ENCODE results near the gene FBRSL1. TPM values are rescaled to one million over a fixed set of nuclear protein-coding genes. Genes with fewer than 3 reads are reported as not detected.

Gene FBRSL1
- total and polyA plus RNA-seq, 2 of the 8 experiments (the other 6 are each of a cell fraction or from before 2014, with no cell fraction given), result 18.4 to 109 TPM

DNA sequence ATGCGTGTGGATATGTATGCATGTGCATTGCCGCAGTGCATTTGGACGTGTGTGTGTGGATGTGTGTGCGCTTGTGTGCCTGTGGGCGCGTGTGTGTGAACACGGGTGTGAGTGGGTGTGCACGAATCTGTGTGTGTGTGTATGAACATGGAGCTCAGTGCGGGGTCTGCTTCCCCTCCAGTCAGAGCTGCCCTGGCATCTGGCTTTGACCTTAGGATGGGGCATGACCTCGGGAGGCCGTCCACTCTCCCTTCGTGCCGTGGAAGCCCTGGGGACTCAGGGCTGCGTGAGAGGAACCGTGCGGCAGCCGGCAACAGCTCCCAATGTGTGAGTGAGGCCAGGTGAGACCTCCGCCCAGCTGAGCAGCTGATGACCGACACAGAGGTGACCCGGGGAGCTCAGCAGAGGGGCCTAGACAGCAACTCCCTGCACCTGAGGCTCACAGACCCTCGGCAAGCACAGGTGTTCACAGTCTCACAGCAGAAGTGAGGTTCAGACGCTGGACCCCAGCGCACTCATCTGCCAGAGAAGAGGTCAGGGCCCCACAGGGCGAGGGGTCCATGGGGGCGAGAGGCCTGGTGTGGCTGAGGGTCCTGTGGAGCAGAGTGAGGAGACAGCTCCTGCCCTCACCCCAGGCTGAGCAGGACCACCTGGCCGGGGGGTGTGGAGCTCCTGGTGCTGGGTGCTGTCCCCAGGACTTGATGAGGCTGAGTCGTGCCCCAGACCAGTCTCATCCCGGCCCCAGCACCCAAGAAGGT, 33.6 kb upstream of the FBRSL1 start (continued):
- TF ChIP-seq BRCA1 (IDR thresholded peaks at IDR 0.05; ENCODE audit: low read depth, low read length) (no peak), CBX8 (IDR thresholded peaks at IDR 0.05; ENCODE audit: borderline replicate concordance, low read depth, low read length) (no peak), SAP30 (IDR thresholded peaks at IDR 0.05; ENCODE audit: insufficient read depth, insufficient replicate concordance, low read length) (no peak), TBP (IDR thresholded peaks at IDR 0.05; ENCODE audit: low read depth, low read length) (no peak), CTBP2 (IDR thresholded peaks at IDR 0.05; ENCODE audit: borderline replicate concordance, insufficient read depth, insufficient read length, low read length) (no peak), SUZ12 (IDR thresholded peaks at IDR 0.05; ENCODE audit: low read length) (no peak), RBBP5 (IDR thresholded peaks at IDR 0.05; ENCODE audit: borderline replicate concordance, low read depth, low read length) (no peak), KDM4A (IDR thresholded peaks at IDR 0.05; ENCODE audit: low read depth, low read length, severe bottlenecking) (no peak), GTF2F1 (IDR thresholded peaks at IDR 0.05; ENCODE audit: borderline replicate concordance, low read depth, low read length) (no peak), SP1 (IDR thresholded peaks at IDR 0.05; ENCODE audit: low read depth, low read length) (no peak), SP2 (IDR thresholded peaks at IDR 0.05; ENCODE audit: low read length) (no peak)
